ENCODE measurements around the gene MLN.

GRCh38 chr6:33755070-33755869, 48.5 kb downstream of the MLN start:
- TF ChIP-seq POLR2A (IDR thresholded peaks at IDR 0.05; ENCODE audit: low read depth, low read length) (no peak), POLR2AphosphoS5 (IDR thresholded peaks at IDR 0.05; ENCODE audit: low read depth, low read length) (no peak), TAF1 (IDR thresholded peaks at IDR 0.05; ENCODE audit: low read depth, low read length) (no peak), PAX5 (IDR thresholded peaks at IDR 0.05; ENCODE audit: insufficient read depth, low read length, severe bottlenecking) (peak; percentile 33)

All from GM12891 (cell line).